CD4-positive, alpha-beta memory T cell (primary cell): ENCODE measurements around the gene PLD5. TPM values are rescaled to one million over a fixed set of nuclear protein-coding genes. Genes with fewer than 3 reads are reported as not detected.

Experiments
- CTCF ChIA-PET: fragments of 350-600 bp; sonication (Branson Sonifier 250); formaldehyde crosslinking; loops from one replicate; lab custom pipeline; 2021; ENCODE audit warnings: inconsistent platforms; ENCODE audit not compliant: partially characterized antibody; lab: Charles Lee
- POLR2A ChIA-PET: fragments of 350-600 bp; sonication (Branson Sonifier 250); formaldehyde crosslinking; loops from one replicate; lab custom pipeline; 2021; ENCODE audit not compliant: partially characterized antibody; lab: Charles Lee
- DNase-seq, 5 donors: peaks; one replicate each; pipeline versions ENCODE4 v3.0.0 to v3.0.0-alpha.2; 2020 to 2022; ENCODE audit warnings: mixed read lengths in 1 of 5
- H3K27ac ChIP-seq: one replicate; pipeline ENCODE4 v1.7.0; 2013; ENCODE audit warnings: low read depth, low read length
- H3K27me3 ChIP-seq: 2 replicates; pipeline ENCODE4 v1.7.0; 2013; ENCODE audit warnings: mild to moderate bottlenecking, low read length, moderate library complexity; ENCODE audit not compliant: insufficient read depth
- H3K36me3 ChIP-seq: 2 replicates; pipeline ENCODE4 v1.7.0; 2013; ENCODE audit warnings: mild to moderate bottlenecking, low read length, moderate library complexity; ENCODE audit not compliant: insufficient read depth
- H3K4me1 ChIP-seq: 2 replicates; pipeline ENCODE4 v1.7.0; 2013; ENCODE audit warnings: mild to moderate bottlenecking, low read length, moderate library complexity; ENCODE audit not compliant: insufficient read depth
- H3K4me3 ChIP-seq, 2 donors: one replicate each; pipeline ENCODE4 v1.7.0; 2013; ENCODE audit warnings: low read length in 2 of 2, mild to moderate bottlenecking in 1 of 2
- H3K9me3 ChIP-seq, 2 donors: one replicate each; pipeline ENCODE4 v1.7.0; 2013; ENCODE audit warnings: low read length in 2 of 2, control low read depth in 1 of 2; ENCODE audit not compliant: control insufficient read depth in 1 of 2
- H3K27ac Mint-ChIP-seq, 7 donors: one replicate each; pipeline ENCODE4 v1.8.0; 2020 to 2021; ENCODE audit warnings: mixed read lengths in 7 of 7, mild to moderate bottlenecking in 6 of 7, inconsistent platforms in 3 of 7, moderate library complexity in 3 of 7
- H3K27me3 Mint-ChIP-seq, 2 donors: one replicate each; pipeline ENCODE4 v1.8.0; 2020 to 2021; ENCODE audit warnings: mixed read lengths in 2 of 2
- H3K36me3 Mint-ChIP-seq, 2 donors: one replicate each; pipeline ENCODE4 v1.8.0; 2020 to 2021; ENCODE audit warnings: mixed read lengths in 2 of 2, inconsistent platforms in 1 of 2, mild to moderate bottlenecking in 1 of 2
- H3K4me1 Mint-ChIP-seq, 4 donors: one replicate each; pipeline ENCODE4 v1.8.0; 2020 to 2021; ENCODE audit warnings: mixed read lengths in 4 of 4, mild to moderate bottlenecking in 1 of 4
- H3K4me3 Mint-ChIP-seq, 8 donors: one replicate each; pipeline ENCODE4 v1.8.0; 2020 to 2021; ENCODE audit warnings: mixed read lengths in 8 of 8, mild to moderate bottlenecking in 7 of 8, moderate library complexity in 6 of 8, inconsistent platforms in 3 of 8
- H3K9me3 Mint-ChIP-seq, 8 donors: one replicate each; pipeline ENCODE4 v1.8.0; 2020 to 2021; ENCODE audit warnings: mixed read lengths in 8 of 8, mild to moderate bottlenecking in 5 of 8, inconsistent platforms in 3 of 8, moderate library complexity in 1 of 8
- intact Hi-C: fragments of 100-400 bp; cut with micrococcal nuclease; formaldehyde crosslinking; loops from one replicate; pipeline ENCODE4 v1.15.1; 2023
- polyA plus RNA-seq, 2 donors: library from polyadenylated mRNA; unstranded; fragments of 300-500 nt; fragmentation: Illumina TruSeq; gene quantifications; one replicate each; pipeline ENCODE4 v1.2.3, GENCODE V29; 2021
- total RNA-seq, 2 experiments: library from RNA; stranded (reverse); gene quantifications; one replicate each; pipeline ENCODE4 v1.2.3, GENCODE V29; 2021

Gene PLD5
- total and polyA plus RNA-seq, 4 experiments from 2014 or later, result not detected

- Histone ChIP-seq H3K36me3 (no peaks in the 10 kb centered on the region), H3K4me3 (no peak overlapping the region), H3K4me1 (no peaks in the 10 kb centered on the region), H3K9me3 (no peaks in the 10 kb centered on the region), H3K27ac (no peak overlapping the region), H3K27me3 (no peaks in the 10 kb centered on the region)
- intact Hi-C loops, result no loop called here
- Mint-ChIP-seq H3K4me1 (no peaks in the 10 kb centered on the region), H3K4me3 (no peak overlapping the region), H3K27me3 (no peaks in the 10 kb centered on the region), H3K9me3 (peaks cover 0 to 3% (median 0%) of the 10 kb centered on the region in 8 donors), H3K36me3 (no peaks in the 10 kb centered on the region), H3K27ac (no peak overlapping the region)
- ChIA-PET CTCF (no interaction called here), POLR2A (no interaction called here)
- no peak for DNase-seq
These were observed 468.7 kb downstream of the PLD5 start for GRCh38 chr1:242055749-242056320.

GRCh38 chr1:242043165-242043564 is 481.3 kb downstream of the PLD5 start:
- POLR2A ChIA-PET, result no interaction called here
- no peak for DNase-seq
- Mint-ChIP-seq H3K4me3 (no peak overlapping the region), H3K27ac (no peak overlapping the region), H3K4me1 (no peaks in the 10 kb centered on the region), H3K9me3 (no peaks in the 10 kb centered on the region), H3K36me3 (no peaks in the 10 kb centered on the region), H3K27me3 (peaks cover 0 to 4% of the 10 kb centered on the region in 2 donors)
- H3K9me3 ChIP-seq, result no peaks in the 10 kb centered on the region
- H3K36me3 ChIP-seq, result no peaks in the 10 kb centered on the region
- CTCF ChIA-PET, result no interaction called here
- H3K27ac ChIP-seq, result no peak overlapping the region
- H3K27me3 ChIP-seq, result no peaks in the 10 kb centered on the region
- H3K4me3 ChIP-seq, result no peak overlapping the region
- intact Hi-C loops, result no loop called here
- H3K4me1 ChIP-seq, result no peaks in the 10 kb centered on the region

- Mint-ChIP-seq H3K36me3 (no peaks in the 10 kb centered on the region), H3K9me3 (peaks cover 0 to 7% (median under 1%) of the 10 kb centered on the region in 8 donors)
- CTCF ChIA-PET, result no interaction called here
These were observed 490.1 kb downstream of the PLD5 start for GRCh38 chr1:242034392-242034791.

GRCh38 chr1:242033447-242033846 is 491.1 kb downstream of the PLD5 start:
- no peaks in the 10 kb centered on the region for H3K4me1 ChIP-seq
- H3K27ac Mint-ChIP-seq, result no peak overlapping the region
- H3K27ac ChIP-seq, result no peak overlapping the region
- no peaks in the 10 kb centered on the region for H3K36me3 ChIP-seq
- H3K4me3 ChIP-seq, result no peak overlapping the region
- H3K27me3 Mint-ChIP-seq, result peaks cover 5 to 7% of the 10 kb centered on the region in 2 donors
- no peak for DNase-seq
- no peak overlapping the region for H3K4me3 Mint-ChIP-seq
- peaks cover 0 to 7% (median under 1%) of the 10 kb centered on the region in 8 donors for H3K9me3 Mint-ChIP-seq
- no peaks in the 10 kb centered on the region for H3K27me3 ChIP-seq
- CTCF ChIA-PET, result no interaction called here
- no peaks in the 10 kb centered on the region for H3K4me1 Mint-ChIP-seq
- intact Hi-C loops, result no loop called here
- POLR2A ChIA-PET, result no interaction called here
- no peaks in the 10 kb centered on the region for H3K36me3 Mint-ChIP-seq
- no peaks in the 10 kb centered on the region for H3K9me3 ChIP-seq

More at GRCh38 chr1:242034392-242034791, 490.1 kb downstream of the PLD5 start:
- Mint-ChIP-seq H3K27me3 (peaks cover 5% of the 10 kb centered on the region in 2 donors), H3K4me1 (no peaks in the 10 kb centered on the region), H3K4me3 (no peak overlapping the region), H3K27ac (no peak overlapping the region)
- no peaks in the 10 kb centered on the region for H3K4me1 ChIP-seq
- no peak overlapping the region for H3K27ac ChIP-seq
- H3K9me3 ChIP-seq, result no peaks in the 10 kb centered on the region
- intact Hi-C loops, result no loop called here
- no peaks in the 10 kb centered on the region for H3K27me3 ChIP-seq
- POLR2A ChIA-PET, result no interaction called here
- DNase-seq, result no peak
- no peaks in the 10 kb centered on the region for H3K36me3 ChIP-seq
- H3K4me3 ChIP-seq, result no peak overlapping the region
